ENCODE results near the gene HS3ST3B1.

The HS3ST3B1 gene

DNA sequence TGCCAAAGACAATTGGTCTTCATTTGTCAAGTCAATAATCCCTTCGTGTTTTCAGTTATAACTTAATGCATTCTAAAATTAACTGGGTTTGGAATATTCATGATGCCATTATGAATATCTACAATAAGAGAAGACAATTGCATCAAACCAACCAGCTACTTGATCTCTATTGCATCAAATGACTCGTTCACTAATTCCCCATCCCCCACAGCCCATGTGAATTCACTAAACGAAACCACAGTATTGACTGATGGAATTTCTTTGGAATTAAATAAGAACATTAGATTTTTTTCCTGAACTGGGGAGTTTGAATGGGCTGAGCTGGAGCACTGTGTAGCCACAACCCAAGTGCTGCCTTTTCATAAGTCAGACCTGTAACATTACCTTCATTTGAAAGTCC, 65.3 kb downstream of the HS3ST3B1 start:
- no peak for TF ChIP-seq ZNF274 (IDR thresholded peaks at IDR 0.05; ENCODE audit: low read depth, low read length)
- no peak overlapping the region for H3K4me3 ChIP-seq (ENCODE audit: low read length)

DNA sequence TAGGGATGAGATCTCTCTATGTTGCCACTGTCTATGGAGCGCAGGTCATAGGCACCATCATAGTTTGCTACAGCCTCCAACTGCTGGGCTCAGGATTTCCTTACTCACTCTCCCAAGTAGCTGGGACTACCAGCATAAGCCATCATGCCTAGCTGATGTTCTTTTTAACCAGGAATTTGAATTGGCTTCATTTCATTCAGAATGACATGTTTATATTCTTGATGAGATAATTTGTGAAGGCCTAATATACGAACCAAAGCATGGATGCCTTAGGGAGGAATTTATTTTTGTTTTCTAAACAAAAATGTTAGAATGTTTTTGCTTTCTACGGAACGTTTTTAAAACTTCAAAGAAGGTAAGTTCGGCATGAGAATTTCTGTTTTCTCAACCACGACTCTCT, 71.6 kb downstream of the HS3ST3B1 start:
- no peak for TF ChIP-seq ZNF274 (IDR thresholded peaks at IDR 0.05; ENCODE audit: low read depth, low read length)
- H3K4me3 ChIP-seq (ENCODE audit: low read length) = no peak overlapping the region

DNA sequence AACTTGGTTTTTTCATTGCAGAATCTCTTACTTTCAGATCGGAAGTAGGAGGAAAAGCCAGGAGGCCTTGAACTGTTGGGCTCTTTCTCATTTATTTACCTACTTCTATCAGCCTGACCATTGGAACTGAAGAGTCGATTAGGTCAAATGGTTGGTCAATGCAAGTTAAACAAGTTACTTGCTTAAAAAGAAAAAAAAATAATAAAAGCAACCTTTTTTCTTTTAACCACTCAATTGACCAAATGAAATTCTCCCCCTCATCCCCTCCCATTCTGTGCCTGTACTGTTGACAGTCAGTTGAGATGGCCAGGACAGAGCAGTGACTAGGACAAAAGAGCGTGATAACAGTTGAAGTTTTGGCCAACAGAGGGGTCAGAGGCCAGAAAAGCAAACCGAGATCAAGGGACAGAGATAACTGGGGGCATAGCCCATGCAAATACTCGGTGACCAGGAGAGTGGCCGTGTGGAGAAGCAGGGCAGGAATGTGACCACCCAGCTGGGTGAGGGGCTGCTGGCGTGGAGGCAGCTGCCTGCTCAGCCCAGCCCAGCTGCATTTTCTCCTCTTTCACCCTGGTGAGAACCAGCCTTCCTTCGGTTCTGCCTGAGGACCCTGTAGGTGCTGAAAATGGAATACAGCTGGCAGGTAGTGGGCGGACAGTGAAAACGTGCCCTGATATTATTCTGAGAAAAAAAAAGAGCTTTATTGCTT, 72.2 kb downstream of the HS3ST3B1 start:
- TF ChIP-seq ZNF274 (IDR thresholded peaks at IDR 0.05; ENCODE audit: low read depth, low read length) = no peak
- H3K4me3 ChIP-seq (ENCODE audit: low read length) = no peak overlapping the region

DNA sequence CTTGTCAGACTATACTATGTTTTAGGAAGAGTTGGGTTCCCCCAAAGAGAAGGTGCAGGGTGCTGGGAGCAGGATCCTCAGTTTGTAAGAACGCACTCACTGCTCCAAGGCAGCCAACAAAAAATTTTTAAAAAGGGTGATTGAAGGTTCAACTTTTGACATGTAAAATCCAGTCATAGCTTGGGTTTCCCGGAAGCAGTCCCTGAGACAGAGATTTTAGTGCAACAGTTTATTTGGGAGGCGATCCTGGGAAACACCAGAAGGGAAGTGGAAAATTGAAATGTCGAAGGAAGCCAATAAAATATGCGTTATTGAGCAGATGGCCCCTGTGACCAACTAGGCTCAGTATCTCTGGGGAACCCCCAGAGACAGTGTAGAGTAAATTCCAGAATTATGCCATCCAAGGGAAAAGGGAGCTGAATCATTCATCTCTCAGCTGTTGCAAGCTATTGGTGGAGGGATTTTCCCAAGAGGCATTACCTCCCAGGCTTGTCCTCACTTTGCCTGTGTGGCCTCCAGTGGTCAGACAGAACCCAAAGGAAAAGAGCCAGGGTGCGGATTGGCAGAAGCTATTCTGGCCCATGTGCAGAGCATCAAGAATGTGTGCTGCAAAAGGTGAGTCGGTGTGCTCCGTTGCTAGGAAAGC, 72.9 kb downstream of the HS3ST3B1 start:
- TF ChIP-seq ZNF274 (IDR thresholded peaks at IDR 0.05; ENCODE audit: low read depth, low read length) = no peak
- H3K4me3 ChIP-seq (ENCODE audit: low read length) = no peak overlapping the region

DNA sequence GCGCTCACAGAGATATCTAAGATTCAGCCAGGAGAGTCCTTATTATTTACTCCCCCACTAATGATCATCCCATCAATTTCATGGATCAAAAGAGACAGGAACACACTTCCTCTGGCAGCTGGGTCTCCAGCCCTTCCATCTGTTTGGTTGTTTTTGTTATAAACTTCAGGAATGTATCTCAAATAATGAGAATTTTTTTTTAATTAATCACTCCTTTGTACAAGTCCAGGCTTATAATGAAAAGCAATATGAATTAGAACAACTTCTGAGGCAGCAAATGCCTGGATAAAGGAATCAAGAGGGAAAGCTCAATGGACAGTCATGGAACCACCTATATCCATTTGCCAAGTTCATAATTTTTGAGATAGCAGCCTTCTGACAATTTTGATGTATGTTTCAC, 73.4 kb downstream of the HS3ST3B1 start:
- TF ChIP-seq ZNF274 (IDR thresholded peaks at IDR 0.05; ENCODE audit: low read depth, low read length) = no peak
- no peak overlapping the region for H3K4me3 ChIP-seq (ENCODE audit: low read length)

DNA sequence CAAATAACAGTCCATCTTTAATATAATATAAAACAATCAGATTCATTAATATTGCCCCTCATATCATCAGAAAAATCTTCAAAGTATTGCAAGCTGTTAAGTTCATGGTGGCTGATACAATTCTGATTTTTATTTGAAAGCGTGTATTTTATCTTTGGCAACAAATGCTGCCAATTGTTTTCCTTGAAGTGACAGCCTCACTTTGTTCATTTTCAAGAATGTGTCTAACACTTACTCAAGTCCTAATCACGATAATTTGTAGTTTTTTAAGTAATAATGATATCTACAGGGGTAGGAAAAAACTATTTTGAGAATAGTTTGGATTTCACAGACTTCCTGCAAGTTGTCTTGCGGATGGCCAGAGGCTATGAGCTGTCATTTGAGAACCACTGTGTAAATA, 75.8 kb downstream of the HS3ST3B1 start:
- TF ChIP-seq ZNF274 (IDR thresholded peaks at IDR 0.05; ENCODE audit: low read depth, low read length) = no peak
- no peak overlapping the region for H3K4me3 ChIP-seq (ENCODE audit: low read length)

DNA sequence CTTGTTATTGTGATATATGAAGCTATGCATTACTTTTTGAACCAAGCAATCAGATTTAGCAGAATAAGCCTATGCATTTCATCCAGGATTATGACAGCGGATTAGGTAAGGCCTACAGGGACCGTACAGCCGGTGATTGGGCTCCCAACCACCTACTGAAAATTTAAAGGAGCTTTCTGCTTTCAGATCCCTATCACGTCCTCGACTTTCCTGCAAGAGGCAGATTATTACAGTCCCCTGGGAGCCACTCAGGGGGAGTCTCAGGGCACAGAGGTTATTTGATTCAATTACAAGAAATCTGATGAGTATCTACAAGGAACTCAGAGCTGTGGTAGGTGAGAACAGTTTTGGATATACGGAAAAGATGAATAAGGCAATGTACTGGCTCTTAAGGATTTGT, 80.7 kb downstream of the HS3ST3B1 start:
- no peak for TF ChIP-seq ZNF274 (IDR thresholded peaks at IDR 0.05; ENCODE audit: low read depth, low read length)
- H3K4me3 ChIP-seq (ENCODE audit: low read length) = no peak overlapping the region

DNA sequence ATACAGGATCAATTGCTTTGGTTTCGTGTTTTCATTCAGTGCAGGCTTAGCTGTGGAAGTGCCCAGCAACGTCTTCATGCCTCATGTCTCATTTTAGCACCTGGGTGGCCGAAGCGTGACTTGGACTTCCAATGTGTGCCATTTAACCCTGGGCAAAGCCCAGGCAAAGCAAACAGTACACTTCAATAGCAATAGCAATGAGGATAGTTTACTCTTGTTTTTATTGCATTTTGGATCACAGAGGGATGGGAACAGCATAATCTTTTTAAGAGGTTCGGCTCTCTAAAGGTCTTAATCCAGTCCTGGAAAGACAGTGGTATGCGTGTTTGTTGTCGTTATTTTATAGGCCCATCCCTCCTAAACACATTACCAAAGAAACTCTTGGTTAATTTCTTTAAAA, 86.2 kb downstream of the HS3ST3B1 start:
- TF ChIP-seq ZNF274 (IDR thresholded peaks at IDR 0.05; ENCODE audit: low read depth, low read length) = no peak
- H3K4me3 ChIP-seq (ENCODE audit: low read length) = no peak overlapping the region

DNA sequence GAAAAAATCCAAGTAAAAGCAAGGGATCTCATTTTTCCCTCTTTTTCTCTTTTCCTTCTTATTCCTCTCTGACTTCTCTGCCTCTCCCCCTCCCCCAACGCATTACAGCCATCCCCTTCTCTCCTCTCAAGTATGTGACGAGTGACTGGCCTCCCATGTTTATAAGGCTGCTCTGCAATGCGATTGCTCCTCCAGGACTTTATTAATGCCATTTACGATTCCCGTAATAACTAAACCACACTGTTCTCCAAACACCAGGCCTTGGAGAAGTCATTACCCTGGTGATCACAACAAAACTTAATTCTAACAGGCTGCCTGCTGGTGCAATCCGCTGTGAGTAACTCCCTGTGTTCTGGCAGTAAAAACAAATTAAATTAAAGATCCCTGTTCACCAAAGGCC, 88.8 kb downstream of the HS3ST3B1 start:
- no peak overlapping the region for H3K4me3 ChIP-seq (ENCODE audit: low read length)
- no peak for TF ChIP-seq ZNF274 (IDR thresholded peaks at IDR 0.05; ENCODE audit: low read depth, low read length)

DNA sequence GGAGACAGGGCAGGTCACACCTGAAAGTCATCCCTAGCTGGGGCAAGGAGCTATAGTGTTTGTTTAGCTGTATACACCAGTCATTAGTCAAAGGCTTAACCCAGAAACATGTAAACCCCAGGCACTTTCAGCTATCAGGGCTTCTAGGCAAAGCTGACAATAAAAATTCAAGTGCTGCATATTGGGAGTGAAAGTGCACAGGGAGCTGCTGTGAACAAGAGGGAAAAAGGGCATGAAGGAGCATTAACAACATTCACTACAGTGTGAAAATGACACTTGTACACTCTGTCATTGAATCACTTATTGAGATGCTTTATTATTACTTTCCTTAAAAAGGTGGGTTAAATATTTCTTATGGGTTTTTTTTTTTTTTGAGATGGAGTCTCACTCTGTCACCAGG, 92.8 kb downstream of the HS3ST3B1 start:
- no peak overlapping the region for H3K4me3 ChIP-seq (ENCODE audit: low read length)
- no peak for TF ChIP-seq ZNF274 (IDR thresholded peaks at IDR 0.05; ENCODE audit: low read depth, low read length)

DNA sequence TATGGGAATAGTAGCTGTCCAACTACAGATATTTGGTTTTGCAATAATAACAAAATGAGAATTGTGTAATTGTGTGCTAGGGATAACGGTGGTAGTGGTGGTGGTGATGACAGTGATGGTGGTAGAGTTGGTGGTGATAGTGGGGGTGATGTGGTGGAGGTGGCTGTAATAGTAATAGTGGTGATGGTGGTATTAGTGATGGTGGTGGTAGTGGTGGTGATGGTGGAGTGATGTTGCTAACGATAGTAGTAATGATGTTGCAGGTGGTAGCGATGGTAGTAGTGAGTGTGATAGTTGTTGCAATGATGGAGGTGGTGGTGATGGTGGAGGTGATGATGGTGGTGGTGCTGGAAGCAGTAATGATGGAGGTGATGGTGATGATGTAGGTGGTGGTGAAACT, 94.4 kb downstream of the HS3ST3B1 start:
- H3K4me3 ChIP-seq (ENCODE audit: low read length) = no peak overlapping the region
- TF ChIP-seq ZNF274 (IDR thresholded peaks at IDR 0.05; ENCODE audit: low read depth, low read length) = no peak

DNA sequence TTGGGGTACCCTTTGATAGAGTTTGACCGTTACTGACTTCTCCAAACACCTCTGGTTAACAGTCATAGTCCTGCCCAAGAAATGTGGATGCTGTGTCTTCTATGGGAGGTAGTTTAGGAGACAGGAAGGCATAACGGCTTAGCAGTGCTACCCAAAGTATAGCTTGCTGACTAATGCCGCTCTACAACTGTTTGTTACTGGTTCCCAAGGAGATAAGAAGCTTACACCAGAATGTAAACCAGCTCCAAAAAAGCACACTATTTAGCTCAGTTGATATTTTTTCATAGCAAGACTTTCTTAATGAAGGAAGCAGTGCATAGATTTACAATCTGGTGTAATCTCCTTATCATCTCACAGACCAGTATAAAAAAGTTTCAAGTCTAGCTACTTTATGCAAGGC, 95.7 kb downstream of the HS3ST3B1 start:
- no peak for TF ChIP-seq ZNF274 (IDR thresholded peaks at IDR 0.05; ENCODE audit: low read depth, low read length)
- H3K4me3 ChIP-seq (ENCODE audit: low read length) = no peak overlapping the region

DNA sequence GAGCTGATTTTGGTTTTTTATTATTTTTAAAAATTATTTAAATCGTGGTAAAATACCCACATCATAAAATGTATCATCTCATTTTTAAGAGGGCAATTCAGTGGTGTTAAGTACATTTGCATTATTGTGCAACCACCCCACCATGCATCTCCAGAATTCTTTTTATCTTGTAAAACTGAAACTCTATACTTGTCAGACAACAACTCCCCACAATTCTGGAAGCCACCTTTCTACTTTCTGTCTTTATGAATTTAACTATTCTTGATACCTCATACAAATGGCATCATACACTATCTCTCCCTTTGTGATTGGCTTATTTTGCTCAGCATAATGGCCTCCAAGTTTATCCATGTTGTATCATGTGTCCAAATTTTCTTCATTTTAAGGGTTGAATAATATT, 97.9 kb downstream of the HS3ST3B1 start:
- no peak for TF ChIP-seq ZNF274 (IDR thresholded peaks at IDR 0.05; ENCODE audit: low read depth, low read length)
- no peak overlapping the region for H3K4me3 ChIP-seq (ENCODE audit: low read length)

All from GM08714 (cell line).